Measurements from ENCODE around the gene CPXM2. TPM values are rescaled to one million over a fixed set of nuclear protein-coding genes. Genes with fewer than 3 reads are reported as not detected.

The CPXM2 gene
- total RNA-seq = 0.19 and 0.41 TPM in 2 replicates

DNA sequence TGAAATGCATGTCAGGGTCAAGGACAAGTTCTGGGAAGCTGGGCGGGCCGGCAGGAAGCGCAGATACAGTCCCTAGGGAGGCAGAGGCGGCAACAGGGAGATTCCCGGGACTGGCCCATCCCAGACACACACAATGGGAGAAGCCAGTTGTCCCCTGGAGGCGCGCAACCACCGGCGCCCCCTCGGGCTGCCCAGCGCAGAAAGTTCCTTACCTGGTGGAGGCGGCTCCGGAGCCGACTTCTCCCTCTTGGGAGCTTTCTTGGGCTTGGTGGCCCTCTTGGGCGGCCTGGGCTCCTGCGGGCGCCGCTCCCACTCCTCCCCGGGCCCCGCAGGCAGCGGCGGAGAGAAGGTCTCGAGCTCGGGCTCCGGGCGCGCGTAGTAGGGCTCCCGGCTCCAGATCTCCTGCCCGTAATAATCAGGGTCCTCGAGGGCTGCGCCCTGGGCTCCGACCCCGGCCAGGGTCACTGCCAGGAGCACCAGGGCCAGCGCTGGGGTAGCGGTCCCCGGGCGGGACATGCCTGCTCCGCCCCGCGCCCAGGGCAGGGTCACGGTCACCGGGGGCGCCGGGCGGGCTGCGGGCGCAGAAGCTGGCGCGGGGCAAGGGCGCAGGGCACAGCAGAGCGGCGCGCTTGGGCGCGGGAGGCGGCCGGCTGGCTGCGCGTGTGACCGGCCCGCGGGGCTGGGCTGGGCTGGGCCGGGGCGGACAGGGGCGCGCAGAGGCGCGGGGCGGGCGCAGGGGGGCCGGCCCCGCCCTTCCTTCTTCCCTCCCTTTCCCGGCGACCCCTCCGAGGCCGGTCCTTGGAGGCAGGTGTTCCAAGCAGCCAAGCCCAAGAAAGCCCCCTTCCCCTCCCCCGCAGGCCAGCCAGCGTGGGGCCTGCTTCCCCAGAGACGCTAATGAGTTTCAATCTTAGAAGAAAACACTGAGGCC, at the start of gene CPXM2:
Gene CPXM2 (minus strand): TSS at position 664 of the 928 bp plus-strand sequence. CDS start 148 bp downstream, at position 516.
- DNase-seq (ENCODE audit: extremely low read depth, low read depth, low spot score) = no peak

DNA sequence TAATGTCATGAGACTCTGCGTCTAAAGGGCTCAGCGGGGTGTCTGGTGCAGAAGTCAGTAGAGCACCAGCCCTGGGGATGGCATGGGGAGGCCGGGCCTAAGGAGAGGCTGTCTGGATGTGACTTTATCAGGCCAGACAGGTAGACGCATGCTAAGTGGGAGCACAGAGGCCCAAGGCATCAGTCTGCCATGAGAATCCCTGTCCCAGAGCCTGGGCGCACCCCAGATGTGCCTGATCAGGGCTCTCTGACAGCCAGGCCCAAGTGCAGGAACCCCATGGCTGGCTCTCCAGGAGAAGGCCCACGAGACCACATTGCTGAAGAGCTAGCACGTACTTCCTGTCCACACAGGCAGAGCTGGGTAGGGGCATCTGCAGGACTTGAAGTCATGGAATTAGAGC, 48.0 kb upstream of the CPXM2 start:
- no peak for DNase-seq (ENCODE audit: extremely low read depth, low read depth, low spot score)

DNA sequence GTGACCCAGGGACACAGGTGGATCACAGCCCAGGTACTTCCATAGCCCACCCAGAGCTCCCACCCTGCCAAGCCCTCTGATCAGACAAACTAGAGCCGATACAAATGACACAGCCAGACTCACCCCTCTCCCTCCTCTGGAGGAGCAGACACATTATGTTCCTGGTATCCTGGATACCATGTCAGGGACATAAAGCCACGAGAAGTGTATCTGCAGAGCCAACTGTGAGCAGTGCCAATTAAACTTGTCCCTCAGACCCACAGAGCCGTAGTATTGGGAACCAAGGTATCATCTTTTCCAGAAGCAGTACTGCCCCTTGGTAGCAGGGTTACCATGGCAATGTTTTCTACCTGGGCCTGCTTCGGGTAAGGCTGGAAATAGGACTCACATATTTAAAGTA, 47.3 kb upstream of the CPXM2 start:
- no peak for DNase-seq (ENCODE audit: extremely low read depth, low read depth, low spot score)

DNA sequence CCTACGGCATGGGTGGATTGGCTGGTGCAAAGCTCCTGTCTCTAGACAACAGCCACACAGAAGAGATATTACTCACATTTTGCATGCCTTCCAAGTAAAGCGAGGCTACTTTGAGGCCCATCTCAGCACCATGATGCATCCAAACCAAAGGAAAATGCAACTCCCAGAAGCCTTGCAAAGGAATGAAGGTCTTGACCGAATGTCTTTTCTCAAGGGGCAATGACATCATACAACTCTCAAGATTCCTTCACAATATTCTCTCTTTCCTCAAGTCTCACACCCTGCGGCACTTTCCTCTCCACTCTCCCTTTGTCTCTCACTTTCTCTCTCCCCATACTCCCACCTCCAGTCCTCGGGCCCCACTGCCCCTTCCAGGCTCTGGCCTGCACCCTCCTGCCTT, 44.8 kb upstream of the CPXM2 start:
- DNase-seq (ENCODE audit: extremely low read depth, low read depth, low spot score) = no peak

DNA sequence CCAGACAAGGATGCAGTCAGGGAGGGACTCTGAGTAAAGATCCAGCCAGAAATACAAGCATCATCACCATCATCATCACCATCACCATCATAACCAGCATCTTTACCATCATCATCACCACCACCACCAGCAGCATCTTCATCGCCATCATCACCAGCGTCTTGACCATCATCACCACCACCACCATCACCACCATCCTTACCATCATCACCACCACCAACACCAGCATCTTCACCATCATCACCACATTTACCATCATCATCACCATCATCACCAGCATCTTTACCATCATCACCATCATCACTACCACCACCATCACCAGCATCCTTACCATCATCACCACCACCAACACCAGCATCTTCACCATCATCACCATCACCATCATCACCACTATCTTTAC, 44.1 kb upstream of the CPXM2 start:
- no peak for DNase-seq (ENCODE audit: extremely low read depth, low read depth, low spot score)

DNA sequence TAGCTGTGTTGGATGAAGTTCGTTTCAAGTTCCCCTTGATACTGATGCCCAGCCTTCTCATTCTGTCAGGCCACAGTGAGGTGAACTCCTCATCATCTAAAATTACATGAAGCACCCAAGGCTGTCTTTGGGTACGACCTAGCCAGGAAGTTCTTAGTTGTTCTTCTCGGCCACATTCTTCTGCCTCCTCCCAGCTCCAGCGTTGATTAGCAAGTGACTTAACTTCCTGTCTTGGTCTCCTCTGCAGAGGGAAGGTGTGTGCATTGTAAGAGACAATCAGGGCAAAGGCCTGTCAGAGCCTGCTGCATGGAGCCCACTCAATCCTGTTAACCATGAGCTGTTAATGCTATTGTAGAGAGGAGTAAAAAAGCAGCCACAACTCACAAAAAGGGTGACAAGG, 43.2 kb upstream of the CPXM2 start:
- DNase-seq (ENCODE audit: extremely low read depth, low read depth, low spot score) = no peak

DNA sequence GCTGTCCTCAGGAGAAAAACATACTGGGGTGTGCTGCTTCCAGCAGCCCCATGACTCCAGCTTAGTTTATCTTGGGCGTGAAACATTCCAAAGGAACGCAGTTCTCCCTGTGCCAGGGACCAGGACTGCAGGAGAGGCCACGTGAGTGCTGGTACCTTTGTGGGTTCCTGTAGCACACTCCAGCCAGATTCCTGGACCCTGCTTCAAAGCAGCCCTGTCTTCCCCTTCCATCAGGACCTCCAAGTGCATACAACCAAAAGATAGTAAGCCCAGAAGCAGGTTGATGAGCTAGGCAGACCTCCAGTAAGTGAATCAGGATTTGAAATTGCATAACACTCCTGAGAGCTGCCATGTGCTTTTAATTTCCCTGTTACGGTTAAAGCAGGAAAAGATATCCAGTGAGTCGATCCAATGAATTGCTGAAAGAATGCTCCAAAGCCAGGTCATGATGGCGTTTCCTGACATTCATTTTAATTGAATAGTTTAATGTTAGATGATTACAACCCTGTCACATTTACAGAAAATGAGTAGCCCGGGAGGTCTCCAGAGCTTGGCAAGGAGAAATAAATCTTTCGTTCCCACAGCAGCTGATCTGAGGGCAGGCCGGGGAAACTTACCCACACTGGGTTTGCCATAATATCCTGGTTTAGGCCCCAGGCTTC, 38.9 kb upstream of the CPXM2 start:
- DNase-seq (ENCODE audit: extremely low read depth, low read depth, low spot score) = no peak

DNA sequence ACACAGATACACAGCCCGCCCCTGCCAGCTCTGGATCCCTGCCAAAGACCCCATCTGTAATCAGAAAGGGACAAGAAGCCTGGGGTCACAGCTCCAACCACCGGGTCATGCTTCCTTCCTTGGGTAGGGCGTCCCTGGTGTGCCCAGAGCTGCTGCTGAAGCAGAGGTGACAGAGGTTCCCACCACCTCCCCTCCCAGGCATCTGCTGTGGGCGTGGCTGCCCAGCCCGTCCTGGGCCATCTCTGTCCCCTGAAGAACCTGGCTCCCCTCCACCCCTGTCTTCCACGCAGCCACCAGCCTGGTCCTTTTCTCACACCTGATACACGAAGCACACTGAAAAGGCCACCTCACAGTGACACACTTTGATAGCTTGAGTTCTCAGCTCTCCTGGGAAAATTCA, 38.2 kb upstream of the CPXM2 start:
- no peak for DNase-seq (ENCODE audit: extremely low read depth, low read depth, low spot score)

DNA sequence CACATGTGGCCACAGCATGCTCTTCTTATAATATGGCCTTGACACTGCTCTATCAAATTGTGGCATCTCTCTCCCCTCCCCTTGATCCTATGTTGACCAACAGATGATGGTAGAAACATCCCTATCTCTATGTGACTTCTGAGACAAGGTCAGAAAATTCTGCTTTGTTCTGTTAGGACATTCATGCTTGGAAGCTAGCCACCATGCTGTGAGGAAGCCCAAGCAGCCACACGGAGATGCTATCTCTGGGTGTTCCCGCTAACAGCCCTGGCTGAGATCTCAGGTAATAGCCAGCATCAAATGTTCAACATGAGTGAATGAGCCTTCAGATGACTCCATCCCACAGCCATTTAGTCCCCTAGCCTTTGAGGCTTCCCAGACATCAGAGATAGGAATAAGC, 36.8 kb upstream of the CPXM2 start:
- DNase-seq (ENCODE audit: extremely low read depth, low read depth, low spot score) = no peak

DNA sequence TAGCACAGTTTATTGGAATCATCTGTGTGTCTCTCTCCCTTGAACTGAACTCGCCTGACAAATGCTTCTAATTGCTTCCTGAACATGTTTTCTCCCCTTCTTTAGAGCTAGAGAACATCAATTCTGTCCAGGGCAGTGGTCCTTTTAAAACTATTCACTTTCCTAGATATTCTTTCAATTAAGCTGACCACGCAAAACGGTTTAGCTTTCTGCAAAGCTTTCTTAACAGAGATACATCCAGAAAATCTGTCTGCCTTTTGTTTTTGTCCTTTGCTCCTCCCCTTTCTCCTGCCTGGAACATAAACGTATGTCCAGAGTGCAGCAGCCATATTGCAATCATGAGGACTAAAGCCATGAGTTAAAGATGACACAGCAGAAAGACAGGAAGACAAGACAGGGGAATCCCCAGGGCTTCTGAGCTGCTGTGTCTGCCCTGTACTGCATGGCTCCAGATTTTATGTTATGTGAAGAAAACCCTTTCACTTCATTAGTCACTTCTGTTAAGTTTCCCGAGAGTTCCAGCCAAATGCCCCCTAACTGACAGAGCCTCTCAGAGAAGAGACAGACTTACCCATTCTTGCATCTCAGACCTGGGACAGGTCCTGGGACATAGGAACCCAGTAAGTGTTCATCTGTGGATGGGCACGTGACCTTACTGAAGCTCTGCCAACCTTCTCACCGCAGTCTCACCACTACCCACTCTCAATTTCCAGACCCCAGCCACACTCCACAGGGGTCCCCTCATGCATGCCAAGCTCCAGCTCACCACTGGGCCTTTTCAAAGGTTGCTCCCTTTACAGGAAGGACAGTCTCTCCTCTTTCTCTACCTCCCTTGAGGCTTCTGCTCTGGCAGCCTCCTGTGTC, 35.0 kb upstream of the CPXM2 start:
- no peak for DNase-seq (ENCODE audit: extremely low read depth, low read depth, low spot score)

DNA sequence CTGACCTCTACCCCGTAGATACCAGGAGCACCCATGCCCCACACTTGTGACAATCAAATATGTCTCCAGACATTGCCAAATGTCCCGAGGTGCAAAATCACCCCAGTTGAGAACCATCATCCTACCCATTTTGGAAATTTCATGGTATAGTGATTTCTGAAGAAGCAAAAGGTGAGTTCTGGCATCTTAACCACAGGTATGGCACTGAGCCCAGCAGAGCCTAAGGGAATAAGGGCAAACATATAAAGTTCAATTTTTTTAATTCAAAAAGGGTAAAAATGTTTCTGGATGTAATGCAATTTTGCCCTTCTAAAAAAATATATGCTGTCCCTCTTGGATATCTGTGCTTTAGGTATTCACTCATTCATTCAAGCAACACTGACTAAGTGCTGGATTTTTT, 30.5 kb upstream of the CPXM2 start:
- no peak for DNase-seq (ENCODE audit: extremely low read depth, low read depth, low spot score)

DNA sequence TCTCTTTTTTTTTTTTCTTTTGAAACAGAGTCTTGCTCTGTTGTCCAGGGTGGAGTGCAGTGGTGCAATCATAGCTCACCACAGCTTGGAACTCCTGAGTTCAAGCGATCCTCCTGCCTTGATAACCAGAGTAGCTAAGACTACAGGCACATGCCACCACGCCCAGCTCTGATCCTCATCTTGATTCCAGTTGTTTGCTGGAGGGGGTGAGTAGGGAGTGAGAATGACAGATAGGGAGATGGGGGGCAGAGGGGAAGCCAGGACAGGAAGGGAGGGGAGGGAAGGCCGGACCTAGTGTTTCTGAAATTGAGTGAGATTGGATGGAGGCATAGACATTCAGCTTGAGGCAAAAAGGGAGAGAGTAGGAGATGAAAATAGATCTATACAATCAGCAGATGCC, 25.2 kb upstream of the CPXM2 start:
- no peak for DNase-seq (ENCODE audit: extremely low read depth, low read depth, low spot score)

DNA sequence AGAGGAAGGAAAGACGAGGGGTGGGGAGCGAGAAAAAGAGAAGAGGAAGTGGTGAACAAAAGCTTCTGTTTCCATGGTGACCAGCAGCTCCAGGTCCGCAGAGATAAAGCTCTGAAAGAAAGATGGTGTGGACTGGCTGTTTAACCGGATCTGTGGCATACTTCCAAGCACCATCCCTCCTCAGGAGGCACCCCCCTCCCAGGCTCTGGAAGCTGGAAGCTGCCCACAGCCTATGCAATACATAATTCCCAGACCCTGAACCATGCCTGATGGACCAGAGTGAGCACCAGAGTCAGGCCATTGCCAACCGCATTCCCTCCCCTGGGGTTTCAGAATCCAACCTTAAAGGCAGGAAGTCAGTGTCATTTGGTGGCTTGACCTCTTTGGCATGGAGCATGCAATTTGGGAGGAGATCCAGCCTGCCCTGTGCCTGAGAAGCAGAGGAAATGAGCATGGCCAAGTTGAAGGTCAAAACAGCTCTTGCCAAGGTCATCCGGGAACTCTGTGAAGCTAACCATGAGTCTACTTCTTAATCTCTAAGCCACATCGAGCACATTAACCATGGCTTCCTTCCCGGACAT, 22.2 kb upstream of the CPXM2 start:
- no peak for DNase-seq (ENCODE audit: extremely low read depth, low read depth, low spot score)

DNA sequence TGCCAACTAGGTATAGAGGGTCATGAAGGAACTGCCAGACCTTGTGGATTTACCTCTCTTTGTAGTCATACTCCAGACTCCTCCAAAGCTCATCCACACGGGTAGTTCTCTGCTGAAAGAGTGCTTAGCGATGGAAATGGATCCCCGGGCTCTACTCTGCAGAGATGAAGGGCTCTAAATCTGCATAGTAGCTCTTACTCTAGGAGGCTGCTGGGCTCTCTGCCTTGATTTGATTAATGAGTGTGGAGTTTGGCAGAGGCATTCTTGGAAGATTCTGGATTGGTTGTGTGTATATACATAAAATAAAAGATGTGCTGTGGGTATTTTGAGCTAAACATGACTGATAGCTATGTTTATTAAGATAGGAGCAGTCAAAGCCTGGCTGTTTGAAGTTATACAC, 21.3 kb upstream of the CPXM2 start:
- DNase-seq (ENCODE audit: extremely low read depth, low read depth, low spot score) = no peak

DNA sequence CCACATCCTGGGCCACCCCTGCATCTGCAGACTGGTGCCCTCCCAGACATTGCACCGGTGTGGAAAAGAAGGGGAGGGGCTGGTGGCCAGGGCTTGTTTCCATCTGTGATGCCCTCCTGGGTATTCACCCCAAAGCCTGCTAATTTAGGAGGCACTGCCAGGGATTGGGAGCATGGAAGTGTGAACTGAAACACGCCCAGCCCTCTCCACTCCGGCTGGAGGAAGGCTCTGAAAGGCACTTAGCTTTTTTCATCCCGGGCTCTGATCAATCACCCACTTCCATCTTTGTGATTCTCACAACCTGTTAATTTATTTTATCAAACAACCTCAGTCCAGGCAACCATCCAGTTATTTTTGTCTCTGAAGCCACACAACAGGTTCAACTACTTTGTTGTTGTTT, 20.9 kb upstream of the CPXM2 start:
- no peak for DNase-seq (ENCODE audit: extremely low read depth, low read depth, low spot score)

DNA sequence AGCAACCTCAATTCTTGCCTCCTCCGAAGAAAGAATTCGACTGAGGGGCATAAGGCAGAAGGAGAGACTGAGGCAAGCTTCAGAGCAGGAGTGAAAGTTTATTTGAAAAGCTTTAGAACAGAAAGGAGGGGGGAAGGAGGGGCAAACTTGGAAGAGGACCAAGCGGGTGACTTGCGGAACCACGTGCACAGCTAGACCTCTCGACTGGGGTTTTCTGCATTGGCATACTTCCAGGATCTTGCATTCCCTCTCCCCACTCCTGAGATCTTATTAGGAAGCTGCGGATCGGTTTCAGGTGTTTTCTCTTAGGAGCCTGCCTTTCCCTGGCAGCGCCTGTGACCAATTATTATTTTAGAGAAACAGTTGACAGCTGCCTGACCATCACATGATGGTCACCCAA, 20.3 kb upstream of the CPXM2 start:
- no peak for DNase-seq (ENCODE audit: extremely low read depth, low read depth, low spot score)

DNA sequence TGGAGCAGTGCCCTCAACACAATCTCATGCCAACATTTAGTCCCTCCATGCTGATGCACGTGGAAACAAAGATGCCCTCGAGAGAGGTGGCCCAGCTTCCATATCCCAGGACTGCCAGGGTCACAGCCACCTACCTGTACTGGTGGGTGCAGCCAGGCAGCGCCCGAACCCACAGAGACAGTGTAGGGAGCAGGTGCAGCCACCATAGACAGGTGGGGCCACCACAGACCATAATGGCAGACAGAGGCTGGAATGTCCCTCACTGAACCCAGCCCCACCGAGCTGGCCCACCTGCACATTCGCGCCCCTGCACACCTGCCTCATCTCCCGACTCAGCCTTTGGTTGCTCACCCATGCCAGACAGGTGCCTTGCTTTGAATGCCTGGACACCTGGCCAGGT, 18.3 kb upstream of the CPXM2 start:
- no peak for DNase-seq (ENCODE audit: extremely low read depth, low read depth, low spot score)

DNA sequence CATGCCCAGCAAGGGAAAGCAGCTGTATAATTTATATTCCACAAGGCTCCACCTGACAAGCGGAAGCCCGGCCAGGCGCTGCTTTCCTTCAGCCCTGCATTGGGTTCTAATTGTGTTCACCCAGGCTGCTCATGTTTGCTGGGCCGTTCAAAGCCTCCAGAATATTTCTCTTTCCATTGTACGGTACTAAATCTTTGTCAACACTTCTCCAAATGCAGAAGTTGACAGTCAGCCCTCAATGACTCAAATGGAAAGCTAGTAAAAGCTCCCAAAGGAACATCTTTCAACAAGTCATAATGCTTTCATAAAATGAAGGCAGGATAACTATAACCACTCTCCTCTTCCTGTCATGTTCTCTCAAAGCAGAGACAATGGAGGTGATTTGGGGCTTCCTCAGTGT, 17.8 kb upstream of the CPXM2 start:
- no peak for DNase-seq (ENCODE audit: extremely low read depth, low read depth, low spot score)

DNA sequence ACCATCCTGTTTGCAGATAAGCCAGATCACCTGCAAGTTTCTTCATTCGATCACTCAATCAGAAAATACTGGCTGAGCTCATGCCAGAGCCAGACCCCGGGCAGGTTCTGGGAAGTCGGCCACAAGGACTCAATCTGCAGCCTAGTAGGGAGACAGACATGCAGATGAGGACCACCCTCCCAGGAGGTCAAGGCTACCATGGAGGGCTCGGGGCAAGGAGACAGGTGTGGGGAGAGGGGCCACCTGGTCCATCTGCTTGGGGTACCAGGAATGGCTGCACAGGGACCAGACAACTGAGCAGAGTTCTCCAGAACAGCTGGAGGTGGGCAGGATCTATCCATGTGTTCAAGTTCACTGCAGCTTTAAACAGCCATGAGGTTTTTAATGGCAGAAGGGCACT, 16.8 kb upstream of the CPXM2 start:
- DNase-seq (ENCODE audit: extremely low read depth, low read depth, low spot score) = no peak

DNA sequence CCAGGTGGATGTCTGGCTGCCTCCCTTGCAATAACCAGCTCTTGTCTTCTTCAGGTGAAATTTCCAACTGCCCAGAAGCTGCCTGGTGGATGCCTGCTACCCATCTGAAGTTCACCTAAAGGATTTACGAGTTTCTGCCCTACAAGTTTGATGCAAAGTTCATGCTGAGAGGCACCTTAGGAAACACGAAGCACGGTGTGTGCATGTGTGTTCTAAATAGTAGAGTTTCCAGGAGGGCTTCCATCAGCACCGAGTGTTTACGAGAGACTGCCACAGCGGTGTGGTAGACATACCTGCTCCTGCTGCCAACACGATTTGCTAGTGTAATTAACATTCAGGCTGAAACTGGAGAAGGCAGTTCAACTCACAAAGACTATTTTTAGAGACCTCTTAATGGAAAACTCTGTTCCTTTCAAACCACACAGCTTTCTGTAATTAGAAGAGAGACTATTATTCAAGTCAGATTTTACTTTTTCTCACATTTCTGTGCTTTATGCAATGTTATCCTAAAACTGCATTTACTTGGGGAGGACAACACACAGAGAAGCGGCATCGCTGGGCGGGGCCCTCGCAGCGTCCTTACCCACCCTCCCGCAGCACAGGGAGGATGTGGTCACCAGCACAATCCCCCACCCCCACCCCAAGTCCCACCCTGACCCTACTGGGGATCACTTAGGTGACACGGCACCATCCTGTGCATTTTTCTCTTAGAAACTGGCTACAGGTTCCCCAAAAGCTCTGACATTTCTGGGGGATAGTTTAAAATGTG, 15.5 kb upstream of the CPXM2 start:
- DNase-seq (ENCODE audit: extremely low read depth, low read depth, low spot score) = no peak

Data from glomerular endothelial cell (primary cell).